ENCODE measurements around the gene KLHDC8B. TPM values are rescaled to one million over a fixed set of nuclear protein-coding genes. Genes with fewer than 3 reads are reported as not detected.

Gene KLHDC8B
- total RNA-seq, 1 experiment from 2014 or later: 6.8 TPM

Other genes with a start within 250 kb of the KLHDC8B start
- 28.3 TPM for gene P4HTM, start 181.4 kb upstream of the KLHDC8B start, total RNA-seq (2021; ENCODE audit: unreplicated experiment)
- gene WDR6, start 164.2 kb upstream of the KLHDC8B start, total RNA-seq (2021; ENCODE audit: unreplicated experiment): 142 TPM
- 22.5 TPM for gene DALRD3, start 153.0 kb upstream of the KLHDC8B start, total RNA-seq (2021; ENCODE audit: unreplicated experiment)
- 101 TPM for gene NDUFAF3, start 149.5 kb upstream of the KLHDC8B start, total RNA-seq (2021; ENCODE audit: unreplicated experiment)
- gene IMPDH2, start 142.2 kb upstream of the KLHDC8B start, total RNA-seq (2021; ENCODE audit: unreplicated experiment): 149 TPM
- 79.9 TPM for gene QRICH1, start 77.5 kb upstream of the KLHDC8B start, total RNA-seq (2021; ENCODE audit: unreplicated experiment)
- gene QARS1, start 66.8 kb upstream of the KLHDC8B start, total RNA-seq (2021; ENCODE audit: unreplicated experiment): 186 TPM
- gene USP19, start 50.8 kb upstream of the KLHDC8B start, total RNA-seq (2021; ENCODE audit: unreplicated experiment): 60.6 TPM
- 189 TPM for gene LAMB2, start 38.5 kb upstream of the KLHDC8B start, total RNA-seq (2021; ENCODE audit: unreplicated experiment)
- gene CCDC71, start 5.3 kb upstream of the KLHDC8B start, total RNA-seq (2021; ENCODE audit: unreplicated experiment): 14.1 TPM
- 2.3 TPM for gene C3orf62, start 105.6 kb downstream of the KLHDC8B start, total RNA-seq (2021; ENCODE audit: unreplicated experiment)
- gene USP4, start 168.5 kb downstream of the KLHDC8B start, total RNA-seq (2021; ENCODE audit: unreplicated experiment): 39.9 TPM
- gene GPX1, start 186.8 kb downstream of the KLHDC8B start, total RNA-seq (2021; ENCODE audit: unreplicated experiment): 102 TPM
- 296 TPM for gene RHOA, start 240.4 kb downstream of the KLHDC8B start, total RNA-seq (2021; ENCODE audit: unreplicated experiment)
- 17.6 TPM for gene TCTA, start 240.8 kb downstream of the KLHDC8B start, total RNA-seq (2021; ENCODE audit: unreplicated experiment)

Measured in Panc1 (cell line).